DOHH2 (cell line): Measurements from ENCODE around the gene SYTL2.
"Not testable (repeated sequence)": the region's sequence is repeated elsewhere in the genome, so short reads cannot be mapped to it uniquely, and the experiment has no call there.

ENCODE experiments used
- H3F3A ChIP-seq: fragments of 200-600 bp; sonication (generic), shearing (Covaris generic); 2 replicates; pipeline ENCODE4 v1.6.0; 2016; ENCODE audit warnings: antibody characterized with exemption, mild to moderate bottlenecking; ENCODE audit not compliant: control insufficient read depth, insufficient read depth
- H3K27ac ChIP-seq: fragments of 200-600 bp; sonication (generic); 2 replicates; pipeline ENCODE4 v1.5.1; 2014; ENCODE audit warnings: low read depth, mild to moderate bottlenecking, low read length, moderate library complexity
- H3K27me3 ChIP-seq: fragments of 200-600 bp; sonication (generic); 2 replicates; pipeline ENCODE4 v1.6.1; 2014; ENCODE audit warnings: mild to moderate bottlenecking, low read length, mixed read lengths; ENCODE audit not compliant: control insufficient read depth
- H3K36me3 ChIP-seq: fragments of 200-600 bp; sonication (generic); 2 replicates; pipeline ENCODE4 v1.6.1; 2014; ENCODE audit warnings: mild to moderate bottlenecking, low read length, moderate library complexity, mixed read lengths; ENCODE audit not compliant: control insufficient read depth
- H3K4me1 ChIP-seq: fragments of 200-600 bp; sonication (generic); 2 replicates; pipeline ENCODE4 v1.6.1; 2014; ENCODE audit warnings: mild to moderate bottlenecking, low read length, mixed read lengths; ENCODE audit not compliant: control insufficient read depth
- H3K4me2 ChIP-seq: fragments of 200-600 bp; sonication (generic); 2 replicates; pipeline ENCODE4 v1.6.0; 2014; ENCODE audit warnings: mild to moderate bottlenecking, low read length, moderate library complexity
- H3K4me3 ChIP-seq: fragments of 200-600 bp; sonication (generic); 2 replicates; pipeline ENCODE4 v1.5.1; 2014; ENCODE audit warnings: mild to moderate bottlenecking, low read length, mixed read lengths
- H3K79me2 ChIP-seq: fragments of 200-600 bp; sonication (generic); 2 replicates; pipeline ENCODE4 v1.6.1; 2014; ENCODE audit warnings: mild to moderate bottlenecking, low read length, mixed read lengths; ENCODE audit not compliant: control insufficient read depth
- H3K9me2 ChIP-seq: fragments of 200-600 bp; sonication (generic); replicated peaks from 2 replicates; pipeline ENCODE4 v1.6.1; 2014; ENCODE audit warnings: mild to moderate bottlenecking, low read length, mixed read lengths; ENCODE audit not compliant: control insufficient read depth
- H3K9me3 ChIP-seq: fragments of 200-600 bp; sonication (generic); 2 replicates; pipeline ENCODE4 v1.6.1; 2014; ENCODE audit warnings: antibody characterized with exemption, low read length, mixed read lengths; ENCODE audit not compliant: control insufficient read depth, insufficient read depth
- H4K20me1 ChIP-seq: fragments of 200-600 bp; sonication (generic); 2 replicates; pipeline ENCODE4 v1.6.0; 2014; ENCODE audit warnings: low read depth, mild to moderate bottlenecking, antibody characterized with exemption, low read length, moderate library complexity; ENCODE audit not compliant: control insufficient read depth, insufficient read depth
- CTCF ChIP-seq: fragments of 200-600 bp; sonication (generic); IDR thresholded peaks from one replicate; pipeline ENCODE4 v1.5.1; 2014; ENCODE audit warnings: antibody characterized with exemption, mild to moderate bottlenecking, low read depth, low read length; ENCODE audit not compliant: poor library complexity, severe bottlenecking
- EZH2phosphoT487 ChIP-seq: fragments of 200-600 bp; sonication (generic); IDR thresholded peaks from 2 replicates; pipeline ENCODE4 v1.6.1; 2017; ENCODE audit warnings: borderline replicate concordance, mild to moderate bottlenecking, antibody characterized with exemption, low read length, moderate library complexity, mixed read lengths

Gene SYTL2

GRCh38 chr11:85810871-85811611 is at the start of gene SYTL2:
SYTL2 (minus strand) TSS chr11:85811141; CDS start chr11:85757725, 53,416 bp downstream.
- Histone ChIP-seq H3K4me1 (peaks cover 25% of the 10 kb centered on the region), H3K36me3 (no peaks in the 10 kb centered on the region), H3K27me3 (peaks cover 33% of the 10 kb centered on the region), H3K9me3 (no peaks in the 10 kb centered on the region), H3K4me2 (peak within 1 kb of the TSS; percentile 88), H3K4me3 (peak within 1 kb of the TSS; percentile 70), H3F3A (no peaks in the 10 kb centered on the region), H3K27ac (no peak within 1 kb of the TSS), H3K9me2 (no peaks in the 10 kb centered on the region), H4K20me1 (no peaks in the 10 kb centered on the region), H3K79me2 (no peaks in the 10 kb centered on the region)
- TF ChIP-seq EZH2phosphoT487 = peak; percentile 66; the same call in 1 of the 2 replicates
- no peak for TF ChIP-seq CTCF

GRCh38 chr11:85859541-85859940 is 48.6 kb upstream of the SYTL2 start:
- not testable (repeated sequence) for H3K4me1 ChIP-seq, H3K4me3 ChIP-seq, H3K9me2 ChIP-seq, H3K4me2 ChIP-seq, H3F3A ChIP-seq, H3K27ac ChIP-seq, H4K20me1 ChIP-seq, H3K9me3 ChIP-seq, H3K79me2 ChIP-seq, H3K36me3 ChIP-seq
- peaks cover 12% of the 10 kb centered on the region for H3K27me3 ChIP-seq

- Histone ChIP-seq H3K79me2 (no peaks in the 10 kb centered on the region), H3K4me2 (no peak overlapping the region), H3K4me3 (no peak overlapping the region), H4K20me1 (no peaks in the 10 kb centered on the region), H3F3A (no peaks in the 10 kb centered on the region), H3K27ac (no peak overlapping the region), H3K27me3 (no peaks in the 10 kb centered on the region; the same call in 1 of the 2 replicates), H3K36me3 (no peaks in the 10 kb centered on the region), H3K4me1 (peaks cover 12% of the 10 kb centered on the region), H3K9me2 (no peaks in the 10 kb centered on the region), H3K9me3 (no peaks in the 10 kb centered on the region)
- TF ChIP-seq EZH2phosphoT487 (no peak), CTCF (no peak)
These were observed 46.2 kb upstream of the SYTL2 start for GRCh38 chr11:85857098-85857497.

- Histone ChIP-seq H3K27me3 (no peaks in the 10 kb centered on the region; the same call in 1 of the 2 replicates), H3K27ac (no peak within 1 kb of the TSS), H3K36me3 (no peaks in the 10 kb centered on the region), H3K79me2 (no peaks in the 10 kb centered on the region), H3K4me2 (peak within 1 kb of the TSS; percentile 93), H3K9me3 (no peaks in the 10 kb centered on the region), H4K20me1 (no peaks in the 10 kb centered on the region), H3K4me1 (peaks cover 12% of the 10 kb centered on the region), H3K9me2 (no peaks in the 10 kb centered on the region), H3F3A (0 out of 2 replicates have a peak, but pooled peaks cover 4% of the 10 kb centered on the region), H3K4me3 (peak within 1 kb of the TSS; percentile 76)
- TF ChIP-seq CTCF (no peak), EZH2phosphoT487 (no peak)
These were observed 44.4 kb upstream of the SYTL2 start, which contains the start of gene CCDC83 for GRCh38 chr11:85855341-85855656. CCDC83 (plus strand) TSS chr11:85855383; CDS start chr11:85865124, 9,741 bp downstream.
